Measurements from ENCODE around the gene GPBP1.
"Not testable (repeated sequence)": the region's sequence is repeated elsewhere in the genome, so short reads cannot be mapped to it uniquely, and the experiment has no call there.

The GPBP1 gene

GRCh38 chr5:57178238-57178637, 4.4 kb downstream of the GPBP1 start:
- DNase-seq, result not testable (repeated sequence)

DNA sequence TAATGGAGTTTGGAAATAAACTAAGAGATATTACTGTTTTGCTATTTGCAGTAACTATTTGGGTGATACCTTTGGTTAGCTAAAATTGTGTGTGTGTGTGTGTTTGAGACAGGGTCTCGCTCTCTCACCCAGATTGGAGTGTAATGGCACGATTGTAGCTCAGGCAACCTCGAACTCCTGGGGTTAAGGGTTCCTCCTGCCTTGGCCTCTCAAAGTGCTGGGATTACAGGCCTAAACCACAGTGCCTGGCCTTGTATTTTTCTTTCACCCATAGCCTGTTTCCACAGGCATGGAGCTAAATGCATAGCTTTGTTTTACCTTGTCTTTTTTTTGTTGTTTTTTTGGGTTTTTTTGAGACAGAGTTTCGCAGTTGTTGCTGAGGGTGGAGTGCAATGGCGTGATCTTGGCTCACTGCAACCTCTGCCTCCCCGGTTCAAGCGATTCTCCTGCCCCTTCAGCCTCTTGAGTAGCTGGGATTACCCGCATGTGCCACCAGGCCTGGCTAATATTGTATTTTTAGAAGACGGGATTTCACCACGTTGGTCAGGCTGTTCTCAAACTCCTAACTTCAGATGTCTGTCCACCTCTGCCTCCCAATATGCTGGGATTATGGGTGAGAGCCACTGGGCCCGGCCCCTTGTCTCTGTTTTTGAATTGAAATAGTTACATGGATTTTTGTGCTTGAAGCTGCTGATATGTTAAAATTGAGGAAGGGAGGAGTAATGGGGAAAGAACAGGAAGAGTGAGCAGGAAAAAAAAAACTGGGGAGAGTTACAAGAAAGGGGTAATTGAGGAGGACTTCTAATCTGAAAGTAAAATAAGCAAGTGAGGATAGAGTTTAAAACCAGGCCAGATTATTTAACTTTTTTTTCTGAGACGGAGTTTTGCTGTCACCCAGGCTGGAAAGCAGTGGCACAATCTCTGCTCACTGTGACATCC, 5.7 kb downstream of the GPBP1 start:
- DNase-seq, result no peak

GRCh38 chr5:57181154-57181553, 7.3 kb downstream of the GPBP1 start:
- no peak for DNase-seq

GRCh38 chr5:57184322-57184721, 10.5 kb downstream of the GPBP1 start:
- DNase-seq, result no peak

- DNase-seq, result no peak
Observed at GRCh38 chr5:57185313-57185712, 11.5 kb downstream of the GPBP1 start.

DNA sequence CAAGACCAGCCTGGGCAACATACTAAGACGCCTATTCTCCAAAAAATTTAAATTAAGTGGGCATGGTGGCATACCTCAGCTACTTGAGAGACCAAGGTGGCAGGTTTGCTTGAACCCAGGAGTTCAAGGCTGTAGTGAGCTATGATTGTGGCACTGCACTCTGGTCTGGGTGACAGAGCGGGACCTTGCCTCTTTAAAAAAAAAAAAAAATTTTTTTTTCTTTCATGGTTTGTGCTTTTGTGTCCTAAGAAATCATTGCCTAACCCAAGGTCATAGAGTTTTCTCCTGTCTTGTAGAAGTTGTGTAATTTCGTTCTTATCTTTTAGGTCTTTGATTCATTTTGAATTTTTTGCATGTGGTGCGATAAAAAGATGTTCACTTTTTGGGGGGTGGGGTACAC, 12.3 kb downstream of the GPBP1 start:
- DNase-seq, result no peak

GRCh38 chr5:57187977-57188376, 14.1 kb downstream of the GPBP1 start:
- DNase-seq, result not testable (repeated sequence)

DNA sequence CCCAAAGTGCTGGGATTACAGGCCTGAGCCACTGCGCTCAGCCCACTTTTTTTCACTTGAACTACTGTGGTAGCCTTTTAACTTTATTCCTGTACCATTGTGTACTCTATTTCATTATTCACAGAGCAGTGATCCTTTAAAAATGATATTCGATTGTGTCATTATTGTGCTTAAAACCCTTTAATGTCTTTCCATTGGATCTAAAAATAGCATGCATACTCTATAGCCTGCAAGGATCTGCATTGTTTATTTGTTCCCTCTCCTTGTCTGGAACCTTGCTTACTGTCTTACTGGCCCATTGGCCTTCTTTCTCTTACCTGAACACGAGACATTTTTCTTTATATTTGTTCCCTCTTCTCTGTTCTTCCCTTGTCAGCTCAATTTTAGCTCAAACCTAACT, 15.7 kb downstream of the GPBP1 start:
- DNase-seq, result no peak

- no peak for DNase-seq
Observed at GRCh38 chr5:57190593-57190992, 16.7 kb downstream of the GPBP1 start.

DNA sequence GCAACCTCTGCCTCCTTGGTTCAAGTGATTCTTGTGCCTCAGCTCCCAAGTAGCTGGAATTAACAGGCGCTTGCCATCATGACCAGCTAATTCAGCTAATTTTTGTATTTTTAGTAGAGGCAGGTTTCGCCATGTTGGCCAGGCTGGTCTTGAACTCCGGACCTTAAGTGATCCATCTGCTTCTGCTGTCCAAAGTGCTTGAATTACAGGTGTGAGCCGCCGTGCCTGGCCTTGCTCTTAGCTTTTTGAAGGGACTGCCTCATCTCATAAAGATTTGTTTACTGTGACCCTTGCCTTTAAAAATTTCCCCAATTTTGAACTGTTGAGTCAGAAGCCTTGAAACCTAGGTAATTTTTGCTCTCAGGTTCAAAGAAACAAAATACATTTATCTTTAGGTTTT, 17.3 kb downstream of the GPBP1 start:
- no peak for DNase-seq

DNA sequence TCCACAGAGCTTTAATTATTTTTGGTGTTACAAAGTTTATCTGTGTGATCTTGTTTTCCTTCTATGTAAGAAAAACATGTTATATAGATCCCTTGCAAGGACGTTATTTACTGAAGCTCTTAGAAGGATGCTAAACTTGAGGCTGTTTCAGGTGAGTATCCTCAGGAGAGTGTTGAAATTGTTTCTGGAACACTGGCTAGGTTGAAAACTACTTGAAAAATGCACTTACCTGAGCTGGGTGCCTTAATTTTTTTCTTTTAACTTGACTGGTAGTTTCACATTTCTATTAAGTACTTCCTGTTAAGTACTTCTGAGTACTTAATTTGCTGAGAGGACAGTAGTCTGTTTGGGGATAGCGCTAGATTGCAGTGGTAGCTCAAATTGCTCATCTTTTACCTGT, 18.1 kb downstream of the GPBP1 start:
- DNase-seq, result no peak

DNA sequence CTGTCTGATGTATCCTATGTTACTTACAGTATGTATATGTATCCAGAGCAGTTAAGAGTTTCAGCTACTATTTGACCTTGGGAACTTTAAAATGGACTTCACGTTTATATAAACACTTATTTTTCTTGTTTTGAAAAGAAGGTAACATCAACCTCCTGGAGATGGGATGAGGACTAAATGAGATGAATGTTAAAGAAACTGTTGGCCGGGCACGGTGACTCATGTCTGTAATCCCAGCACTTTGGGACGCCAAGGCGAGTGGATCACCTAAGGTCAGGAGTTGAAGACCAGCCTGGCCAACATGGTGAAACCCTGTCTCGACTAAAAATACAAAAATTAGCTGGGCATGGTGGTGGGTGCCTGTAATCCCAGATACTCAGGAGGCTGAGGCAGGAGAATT, 19.0 kb downstream of the GPBP1 start:
- not testable (repeated sequence) for DNase-seq

DNA sequence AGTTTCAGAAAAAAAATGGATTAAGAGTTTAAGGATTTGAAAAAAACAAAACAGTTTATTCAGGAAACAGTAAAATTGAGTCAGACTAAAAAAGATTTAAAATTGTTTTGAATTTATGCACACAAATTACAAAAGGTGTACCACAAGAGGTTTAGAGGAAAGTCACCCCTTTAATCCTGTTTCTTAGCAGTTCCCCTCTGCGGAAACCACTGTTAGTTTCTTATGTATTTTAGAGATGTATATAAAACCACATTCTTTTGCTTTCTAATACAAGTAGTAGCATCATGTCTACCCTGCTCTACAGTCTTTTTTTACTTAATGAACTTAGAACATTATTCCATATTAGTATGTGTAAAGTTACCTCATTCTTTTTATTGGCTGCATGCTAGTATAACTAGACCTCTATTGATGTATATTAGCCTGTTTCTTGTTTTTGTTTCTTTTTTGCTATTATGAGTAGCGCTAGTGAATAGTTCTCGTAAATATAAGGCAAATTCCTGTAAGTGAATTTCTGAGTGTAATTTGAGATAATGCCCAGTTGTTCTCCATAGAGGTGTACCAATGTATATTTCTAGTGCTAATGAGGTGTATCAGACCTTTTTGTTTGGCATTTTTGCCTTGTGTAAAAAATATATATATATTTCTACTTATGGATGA, 20.0 kb downstream of the GPBP1 start:
- DNase-seq, result no peak

DNA sequence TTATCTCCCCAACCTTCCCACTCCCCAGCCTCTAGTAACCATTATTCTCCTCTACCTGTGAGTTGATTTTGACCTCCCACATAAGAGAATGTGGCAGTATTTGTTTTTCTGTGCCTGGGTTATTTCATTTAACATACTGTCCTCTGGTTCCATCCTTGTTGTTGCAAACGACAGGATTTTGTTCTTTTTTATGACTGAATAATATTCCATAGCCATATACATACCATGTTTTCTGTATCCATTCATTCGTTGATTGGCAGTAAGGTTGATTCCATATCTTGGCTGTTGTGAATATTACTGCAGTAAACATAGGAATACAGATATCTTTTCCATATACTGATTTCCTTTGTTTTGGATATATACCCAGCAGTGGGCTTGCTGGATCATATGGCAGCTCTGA, 20.8 kb downstream of the GPBP1 start:
- no peak for DNase-seq

DNA sequence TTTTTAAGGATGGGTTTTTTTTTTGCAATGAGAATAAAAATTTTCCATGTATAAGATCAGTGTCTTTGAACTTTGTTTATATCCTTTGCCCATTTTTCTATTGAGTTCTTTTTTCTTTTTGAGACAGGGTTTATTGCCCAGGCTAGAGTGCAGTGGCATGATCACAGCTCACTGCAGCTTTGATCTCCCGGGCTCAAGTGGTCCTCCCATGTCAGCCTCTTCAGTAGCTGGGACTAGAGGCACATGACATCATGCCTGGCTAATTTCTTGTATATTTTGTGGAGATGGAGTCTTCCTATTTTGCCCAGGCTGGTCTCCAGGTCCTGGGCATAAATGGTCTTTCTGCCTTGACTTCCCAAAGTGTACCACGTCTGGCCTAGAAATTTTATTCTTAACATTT, 21.2 kb downstream of the GPBP1 start:
- DNase-seq, result no peak

DNA sequence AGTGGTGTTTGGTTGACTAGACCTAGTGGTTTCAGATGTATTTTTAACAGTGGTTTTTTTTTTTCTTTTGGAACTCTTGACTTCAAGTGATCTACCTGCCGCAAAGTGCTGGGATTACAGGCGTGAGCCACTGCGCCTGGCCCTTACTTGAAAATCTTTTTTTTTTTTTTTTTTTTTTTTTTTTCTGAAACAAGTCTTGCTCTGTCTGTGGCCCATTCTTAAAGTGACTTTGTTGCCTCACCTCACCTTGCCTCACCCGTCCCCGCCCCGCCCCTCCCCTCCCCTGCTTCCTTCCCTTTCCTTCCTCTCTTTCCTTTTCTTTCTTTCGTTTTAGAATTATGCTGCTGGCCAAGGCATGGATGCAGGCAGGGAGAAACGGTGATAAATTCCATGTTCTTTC, 26.0 kb downstream of the GPBP1 start:
- no peak for DNase-seq

DNA sequence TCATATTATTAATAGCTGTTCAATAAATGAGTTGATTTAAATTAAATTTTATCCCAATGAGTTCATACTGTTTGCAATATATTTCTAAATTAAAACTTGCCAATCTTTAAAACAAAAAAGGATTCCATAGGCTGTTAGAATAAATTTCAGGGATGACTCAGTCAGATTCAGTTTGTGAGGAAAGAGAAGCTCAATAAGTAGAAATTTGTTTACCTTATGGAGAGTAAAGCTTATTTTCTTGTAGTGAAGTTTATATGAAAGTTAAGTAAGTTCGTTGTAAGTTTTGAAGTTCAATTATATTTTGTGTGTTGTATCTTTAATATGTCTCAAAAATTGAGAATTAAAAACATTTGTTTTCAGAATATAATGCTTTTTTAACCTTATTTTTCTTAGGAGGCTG, 29.0 kb downstream of the GPBP1 start:
- DNase-seq, result no peak

DNA sequence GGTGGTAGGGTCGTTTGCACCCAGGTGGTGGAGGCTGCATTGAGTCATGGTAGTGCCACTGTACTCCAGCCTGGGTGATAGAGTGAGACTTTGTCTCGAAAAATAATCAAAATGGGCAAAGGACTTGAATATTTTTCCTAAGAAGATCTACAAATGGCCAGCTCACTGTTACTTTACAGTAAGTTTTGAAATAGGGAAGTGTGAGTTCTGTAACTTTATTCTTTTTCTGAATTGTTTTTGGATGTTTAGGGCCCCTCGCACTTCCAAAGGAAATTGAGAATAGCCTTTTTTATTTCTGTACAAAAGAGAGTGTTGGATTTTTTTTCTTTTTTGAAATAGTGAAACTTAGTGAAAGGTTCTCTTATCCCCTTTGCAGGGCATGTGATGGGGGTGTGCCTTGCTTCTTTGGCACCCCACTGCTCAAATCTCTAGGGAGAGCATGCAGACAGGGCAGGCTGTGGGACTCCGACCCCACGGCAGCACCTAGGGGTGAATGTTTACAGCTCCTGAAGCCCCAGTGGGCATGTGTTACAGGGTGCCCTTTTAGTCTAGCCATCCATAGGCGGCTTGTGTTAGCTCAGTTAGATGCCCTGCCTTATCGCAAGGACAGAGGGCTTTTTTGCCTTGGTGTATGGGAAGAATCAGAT, 33.3 kb downstream of the GPBP1 start:
- no peak for DNase-seq

DNA sequence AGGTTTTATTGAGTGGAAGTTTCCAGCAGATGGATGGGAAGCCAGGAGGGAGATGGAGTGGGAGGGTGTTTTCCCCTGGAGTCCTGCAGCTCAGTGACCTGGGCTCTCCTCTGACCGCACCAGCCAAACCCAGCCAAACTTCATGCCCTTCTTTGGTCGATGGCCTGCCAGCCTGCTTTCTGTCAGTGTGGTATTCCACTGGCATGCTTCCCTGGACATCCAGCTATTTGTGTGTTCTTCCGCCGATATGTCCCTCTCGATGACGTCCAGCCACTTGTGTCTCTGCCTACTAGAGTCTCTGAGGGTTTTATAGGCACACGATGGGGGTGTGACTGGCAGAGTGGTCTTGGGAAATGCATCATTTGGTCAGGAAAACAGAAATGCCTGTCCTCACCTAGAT, 33.8 kb downstream of the GPBP1 start:
- no peak for DNase-seq

- no peak for DNase-seq
Observed at GRCh38 chr5:57209316-57210040, 35.6 kb downstream of the GPBP1 start.

DNA sequence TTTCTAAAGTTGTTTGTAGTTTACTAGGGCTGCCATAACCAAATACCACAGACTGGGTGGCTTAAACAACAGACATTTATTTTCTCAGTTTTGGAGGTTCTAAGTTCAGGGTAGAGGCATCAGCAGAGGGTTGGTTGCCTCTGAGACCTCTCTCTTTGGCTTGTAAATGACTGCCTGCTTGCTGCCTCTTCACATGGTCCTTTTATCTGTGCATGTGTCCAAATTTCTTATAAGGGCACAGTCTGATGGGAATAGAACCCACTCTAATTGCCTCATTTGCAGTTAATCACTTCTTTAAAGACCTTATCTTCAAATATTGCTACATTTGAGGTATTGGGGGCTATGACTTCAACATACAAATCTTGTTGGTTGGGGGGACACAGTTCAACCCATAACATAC, 36.8 kb downstream of the GPBP1 start:
- DNase-seq, result no peak

DNA sequence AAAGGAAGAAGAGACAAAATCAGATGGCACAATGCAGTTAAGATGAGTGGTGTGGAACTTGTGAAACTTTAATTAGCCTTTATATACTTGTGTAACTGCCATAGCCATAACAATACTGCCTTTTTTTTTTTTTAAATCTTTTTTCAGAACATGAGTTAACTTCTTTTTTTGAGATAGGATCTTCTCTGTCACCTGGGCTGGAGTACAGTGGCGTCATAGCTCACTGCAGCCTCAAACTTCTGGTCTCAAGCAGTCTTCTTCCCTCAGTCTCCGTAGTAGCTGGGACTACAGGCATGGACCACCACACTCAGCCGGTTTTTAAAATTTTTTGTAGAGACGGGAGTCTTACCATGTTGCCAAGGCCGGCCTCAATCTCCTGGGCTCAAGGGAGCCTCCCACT, 37.2 kb downstream of the GPBP1 start:
- no peak for DNase-seq

DNA sequence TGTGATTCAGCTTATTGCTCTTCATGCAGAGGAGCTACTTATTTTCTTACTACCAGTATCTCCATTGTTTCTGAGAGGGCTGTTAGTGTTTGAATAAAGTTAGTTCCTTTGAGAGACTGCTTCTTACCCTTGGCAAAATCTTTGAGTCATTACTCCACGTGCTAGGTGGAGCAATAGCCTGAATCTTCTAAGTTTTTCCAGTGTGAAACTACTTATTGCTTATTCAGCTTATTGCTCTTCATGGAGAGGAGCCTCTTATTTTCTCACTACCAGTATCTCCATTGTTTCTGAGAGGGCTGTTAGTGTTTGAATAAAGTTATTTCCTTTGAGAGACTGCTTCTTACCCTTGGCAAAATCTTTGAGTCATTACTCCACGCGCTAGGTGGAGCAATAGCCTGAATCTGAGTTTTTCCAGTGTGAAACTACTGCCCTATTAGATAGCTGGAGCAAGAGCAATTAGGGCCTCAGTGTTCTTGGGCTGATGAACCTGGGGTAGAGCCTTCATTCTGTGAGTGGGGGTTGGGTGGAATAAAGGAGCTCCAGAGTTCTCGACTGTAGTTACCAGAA, 41.9 kb downstream of the GPBP1 start:
- no peak for DNase-seq

Measured in NCI-H2029 treated with DMSO at 0.1 percent for 48 hours (cell line).